ENCODE measurements around the gene UBA1. TPM values are rescaled to one million over a fixed set of nuclear protein-coding genes. Genes with fewer than 3 reads are reported as not detected.

Gene UBA1
- total and polyA plus RNA-seq, 2 donors (not counting 3 experiments of a cell fraction or from before 2014, with no cell fraction given): 237 to 297 TPM

- no peak for FAIRE-seq
Observed at GRCh38 chrX:47200385-47201150, 6.9 kb downstream of the UBA1 start.

More at GRCh38 chrX:47200385-47201150, 6.9 kb downstream of the UBA1 start:
- Histone ChIP-seq H4K20me1 (replicated peaks; ENCODE audit: control insufficient read depth, extremely low read depth, insufficient read depth, low read length) (no peaks in the 10 kb centered on the region), H3K4me1 (ENCODE audit: control insufficient read depth, extremely low read depth, insufficient read depth, low read length) (peaks cover 18% of the 10 kb centered on the region), H3K27ac (ENCODE audit: insufficient read depth, low read depth, low read length) (no peak overlapping the region), H3K9me1 (replicated peaks; ENCODE audit: control insufficient read depth, extremely low read depth, insufficient read depth, low read length) (no peaks in the 10 kb centered on the region), H3K27me3 (ENCODE audit: control insufficient read depth in 2 of 2, insufficient read depth in 2 of 2, low read length in 2 of 2) (no peaks in the 10 kb centered on the region), H3K4me2 (ENCODE audit: insufficient read depth, low read length) (no peak overlapping the region), H3K9me3 (replicated peaks; ENCODE audit: control insufficient read depth, insufficient read depth, low read length) (no peaks in the 10 kb centered on the region), H3K79me2 (ENCODE audit: control insufficient read depth, insufficient read depth, low read length) (peaks cover 40% of the 10 kb centered on the region), H2AFZ (ENCODE audit: low read depth, low read length) (no peak overlapping the region), H3K4me3 (replicated peaks in 1 of 3; ENCODE audit: insufficient read depth in 1 of 3, low read depth in 1 of 3, low read length in 3 of 3) (no peak overlapping the region), H3K36me3 (ENCODE audit: control insufficient read depth in 2 of 2, extremely low read depth in 1 of 2, insufficient read depth in 2 of 2, low read length in 2 of 2) (peaks cover 16 to 52% of the 10 kb centered on the region in 2 experiments), H3K9ac (replicated peaks; ENCODE audit: extremely low read depth, insufficient read depth, low read length) (no peak overlapping the region)
- CTCF ChIA-PET: interaction anchor here (1.2 to 1.5 kb wide), 2 partner anchors 183 to 323 kb away, joined by 5 to 6 read pairs; no protein-coding TSS in a partner anchor
- POLR2A ChIA-PET: no interaction called here
- TF ChIP-seq EZH2 (IDR thresholded peaks at IDR 0.05; ENCODE audit: borderline replicate concordance, low read depth, low read length, severe bottlenecking) (no peak), MAX (IDR thresholded peaks at IDR 0.05; ENCODE audit: insufficient read depth, insufficient read length) (no peak), MYC (IDR thresholded peaks at IDR 0.05; ENCODE audit: low read depth, low read length) (no peak), JUN (IDR thresholded peaks at IDR 0.05; ENCODE audit: borderline replicate concordance, insufficient read depth, insufficient read length, low read depth) (no peak), POLR2A (IDR thresholded peaks at IDR 0.05; ENCODE audit: low read depth, low read length) (no peak), GATA2 (IDR thresholded peaks at IDR 0.05; ENCODE audit: insufficient read depth, insufficient read length, low read depth, low read length) (no peak), FOS (IDR thresholded peaks at IDR 0.05; ENCODE audit: borderline replicate concordance, insufficient read depth, low read length) (no peak), POLR2AphosphoS5 (IDR thresholded peaks at IDR 0.05; ENCODE audit: insufficient read depth, low read depth, low read length) (no peak), CTCF (IDR thresholded peaks at IDR 0.05; ENCODE audit: extremely low read depth in 1 of 2, insufficient read depth in 1 of 2, low read depth in 1 of 2, low read length in 2 of 2) (no peak)
- BruUV-seq (replicated peaks): no TSS peak
- dilution Hi-C loops (cut with MboI; ENCODE audit: extremely low pct_ligation_motif_present, low sequenced_read_pairs) (no loop called here), intact Hi-C loops (cut with micrococcal nuclease) (no loop called here)
- DNase-seq (ENCODE audit: low read depth, low spot score): no peak

Measured in endothelial cell of umbilical vein (primary cell).